Omental fat pad (tissue), 4 donors: ENCODE measurements around the gene OPCML. TPM values are rescaled to one million over a fixed set of nuclear protein-coding genes. Genes with fewer than 3 reads are reported as not detected.

Source experiments
- ATAC-seq: fragments of 150-250 bp; one replicate; pipeline ENCODE4 v1.9.1; 2016; ENCODE audit warnings: mild to moderate bottlenecking, moderate library complexity; ENCODE audit not compliant: low FRiP score
- DNase-seq: peaks from one replicate; pipeline ENCODE4 v3.0.0-alpha.2; 2019; ENCODE audit warnings: low spot score
- total RNA-seq, 4 donors: library from RNA; depleted of rRNA; stranded (reverse); fragments of >200 nt; gene quantifications; one replicate each; pipeline ENCODE4 v1.1.0, GENCODE V29; 2016
- TF ChIP-seq, protein P1 (sequence below), 3 donors: fragments of 450-650 bp; IDR thresholded peaks; one replicate each; pipeline ENCODE4 v1.5.1; 2016 to 2017; ENCODE audit warnings: antibody characterized with exemption in 3 of 3, mild to moderate bottlenecking in 3 of 3, moderate library complexity in 2 of 3

OPCML gene
- total RNA-seq, 4 donors from 2014 or later: 0.32 TPM; not detected in 3

- ATAC-seq (no peak), DNase-seq (no peak)
Measured at GRCh38 chr11:133302056-133302455, 230.2 kb downstream of the OPCML start.

DNA sequence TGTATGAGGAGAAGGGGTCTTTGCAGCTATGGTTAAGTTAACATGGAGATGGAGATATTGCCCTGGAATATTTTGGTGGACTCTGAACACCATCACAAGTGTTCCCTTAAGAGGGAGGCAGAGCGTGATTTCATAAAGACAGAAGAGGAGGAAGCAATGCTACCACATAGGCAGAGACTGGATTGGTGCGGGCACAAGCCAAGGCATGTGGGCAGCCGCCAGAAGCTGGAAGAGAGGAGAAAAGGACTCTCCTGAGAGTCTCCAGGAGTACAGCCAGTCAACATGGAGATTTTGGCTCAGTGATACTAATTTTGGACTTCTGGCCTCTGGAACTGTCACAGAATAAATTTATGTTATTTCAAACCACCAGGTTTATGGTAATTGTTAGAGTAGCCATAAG is 231.6 kb downstream of the OPCML start:
- TF ChIP-seq, protein P1, sequence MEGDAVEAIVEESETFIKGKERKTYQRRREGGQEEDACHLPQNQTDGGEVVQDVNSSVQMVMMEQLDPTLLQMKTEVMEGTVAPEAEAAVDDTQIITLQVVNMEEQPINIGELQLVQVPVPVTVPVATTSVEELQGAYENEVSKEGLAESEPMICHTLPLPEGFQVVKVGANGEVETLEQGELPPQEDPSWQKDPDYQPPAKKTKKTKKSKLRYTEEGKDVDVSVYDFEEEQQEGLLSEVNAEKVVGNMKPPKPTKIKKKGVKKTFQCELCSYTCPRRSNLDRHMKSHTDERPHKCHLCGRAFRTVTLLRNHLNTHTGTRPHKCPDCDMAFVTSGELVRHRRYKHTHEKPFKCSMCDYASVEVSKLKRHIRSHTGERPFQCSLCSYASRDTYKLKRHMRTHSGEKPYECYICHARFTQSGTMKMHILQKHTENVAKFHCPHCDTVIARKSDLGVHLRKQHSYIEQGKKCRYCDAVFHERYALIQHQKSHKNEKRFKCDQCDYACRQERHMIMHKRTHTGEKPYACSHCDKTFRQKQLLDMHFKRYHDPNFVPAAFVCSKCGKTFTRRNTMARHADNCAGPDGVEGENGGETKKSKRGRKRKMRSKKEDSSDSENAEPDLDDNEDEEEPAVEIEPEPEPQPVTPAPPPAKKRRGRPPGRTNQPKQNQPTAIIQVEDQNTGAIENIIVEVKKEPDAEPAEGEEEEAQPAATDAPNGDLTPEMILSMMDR (IDR thresholded peaks at IDR 0.05): no peak
- ATAC-seq (no peak), DNase-seq (no peak)

More at GRCh38 chr11:133302056-133302455, 230.2 kb downstream of the OPCML start:
- TF ChIP-seq, protein P1 (IDR thresholded peaks at IDR 0.05): no peak

DNA sequence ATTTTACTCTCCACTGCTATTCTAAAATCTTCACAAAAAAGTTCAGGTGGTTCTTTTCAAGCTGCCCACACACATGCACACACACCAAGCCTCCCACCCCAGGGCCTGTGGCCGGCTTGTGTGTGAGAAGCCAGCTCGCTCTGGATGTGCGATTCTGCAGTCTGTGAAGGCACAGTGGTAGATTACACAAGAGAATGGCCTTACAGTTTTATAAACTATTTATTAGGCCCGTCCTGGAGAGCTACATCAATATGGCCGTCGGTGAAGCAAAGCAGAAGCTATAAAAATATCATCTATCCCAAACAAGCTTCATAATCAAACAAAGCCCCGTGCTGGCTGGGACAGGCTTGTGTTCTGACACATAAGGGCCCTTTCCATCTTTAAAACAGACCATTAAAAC is 240.5 kb downstream of the OPCML start:
- TF ChIP-seq, protein P1 (IDR thresholded peaks at IDR 0.05): no peak
- no peak for ATAC-seq
- no peak for DNase-seq

DNA sequence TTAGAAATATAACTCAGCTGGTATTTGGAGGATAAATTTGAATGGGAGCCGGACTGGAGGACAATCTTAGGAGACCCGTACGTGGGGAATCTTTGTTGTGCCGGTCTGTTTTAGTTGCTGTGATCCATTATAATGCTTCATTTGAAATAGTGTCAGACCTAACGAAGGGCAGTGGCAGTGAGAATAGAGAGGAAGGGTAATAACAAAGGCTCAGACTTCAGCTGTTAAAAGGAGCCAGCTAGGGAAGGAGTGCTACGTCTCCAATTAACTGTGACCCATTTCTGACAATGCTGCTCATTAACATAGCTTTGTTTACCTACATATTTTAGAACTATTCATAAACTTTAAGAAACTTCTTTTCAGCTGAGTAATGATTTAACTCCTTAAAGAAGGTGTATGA is 246.9 kb downstream of the OPCML start:
- DNase-seq (no peak), ATAC-seq (no peak)
- TF ChIP-seq, protein P1 (IDR thresholded peaks at IDR 0.05): no peak

- ATAC-seq (no peak), DNase-seq (no peak)
- TF ChIP-seq, protein P1 (IDR thresholded peaks at IDR 0.05): no peak
Measured at GRCh38 chr11:133284156-133284555, 248.1 kb downstream of the OPCML start.

GRCh38 chr11:133277886-133278285 is 254.4 kb downstream of the OPCML start:
- TF ChIP-seq, protein P1 (IDR thresholded peaks at IDR 0.05): no peak
- ATAC-seq: no peak
- no peak for DNase-seq

DNA sequence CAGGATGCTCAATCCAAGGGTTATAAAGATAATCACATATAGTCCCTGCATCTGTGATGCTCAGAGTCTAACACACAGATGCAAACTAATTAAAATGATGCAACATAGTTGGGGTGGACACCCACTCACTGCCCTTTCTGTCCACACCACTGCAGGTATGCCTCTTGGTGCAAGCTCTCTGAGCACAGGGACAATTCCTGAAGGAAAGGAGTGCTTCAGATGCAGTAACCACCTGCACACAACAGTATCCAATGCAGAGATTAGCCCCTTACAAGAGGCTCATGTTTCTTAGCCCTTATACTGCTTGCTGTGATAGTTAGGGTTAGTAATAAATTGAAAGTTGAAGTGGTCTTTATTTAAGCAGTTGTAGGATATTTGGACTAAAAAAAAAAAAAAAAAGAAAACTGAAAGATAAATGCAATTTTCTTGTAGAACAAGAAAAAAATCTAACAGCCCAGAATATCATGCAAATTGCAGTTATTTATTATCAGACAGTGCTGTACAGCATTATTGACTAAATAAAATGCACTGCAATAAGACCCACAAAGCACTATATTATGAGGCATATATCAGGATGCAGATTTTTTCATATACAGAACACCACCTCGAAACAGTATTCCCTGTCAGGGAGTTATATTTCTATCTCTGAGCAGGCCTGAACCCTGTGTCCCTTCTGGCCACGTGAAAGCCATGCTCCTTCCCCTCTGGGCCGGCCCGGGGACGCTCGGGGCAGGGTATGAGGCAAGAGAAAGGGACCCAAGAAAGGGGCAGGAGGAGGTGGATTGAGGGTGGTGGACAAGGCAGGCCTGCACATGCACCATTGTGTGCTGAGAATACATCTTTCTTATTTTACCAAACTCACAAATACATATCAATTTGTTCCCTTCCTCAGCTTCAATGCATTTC is 260.2 kb downstream of the OPCML start:
- ATAC-seq: no peak
- no peak for DNase-seq
- TF ChIP-seq, protein P1 (IDR thresholded peaks at IDR 0.05): no peak
